ENCODE data around the gene SNORC. TPM values are rescaled to one million over a fixed set of nuclear protein-coding genes. Genes with fewer than 3 reads are reported as not detected.
A peak's percentile ranks its signal among the peaks of the same experiment; 100 is the strongest.

Gene SNORC
- 1 to 10 TPM in 5 of 6 donors, under 1 TPM in 1; 0.76 to 2.3 (median 1.3) TPM for total RNA-seq
- 10 to 100 TPM in 1 of 2 donors, 1 to 10 TPM in 1; 4.0 to 13.2 TPM for polyA plus RNA-seq

DNA sequence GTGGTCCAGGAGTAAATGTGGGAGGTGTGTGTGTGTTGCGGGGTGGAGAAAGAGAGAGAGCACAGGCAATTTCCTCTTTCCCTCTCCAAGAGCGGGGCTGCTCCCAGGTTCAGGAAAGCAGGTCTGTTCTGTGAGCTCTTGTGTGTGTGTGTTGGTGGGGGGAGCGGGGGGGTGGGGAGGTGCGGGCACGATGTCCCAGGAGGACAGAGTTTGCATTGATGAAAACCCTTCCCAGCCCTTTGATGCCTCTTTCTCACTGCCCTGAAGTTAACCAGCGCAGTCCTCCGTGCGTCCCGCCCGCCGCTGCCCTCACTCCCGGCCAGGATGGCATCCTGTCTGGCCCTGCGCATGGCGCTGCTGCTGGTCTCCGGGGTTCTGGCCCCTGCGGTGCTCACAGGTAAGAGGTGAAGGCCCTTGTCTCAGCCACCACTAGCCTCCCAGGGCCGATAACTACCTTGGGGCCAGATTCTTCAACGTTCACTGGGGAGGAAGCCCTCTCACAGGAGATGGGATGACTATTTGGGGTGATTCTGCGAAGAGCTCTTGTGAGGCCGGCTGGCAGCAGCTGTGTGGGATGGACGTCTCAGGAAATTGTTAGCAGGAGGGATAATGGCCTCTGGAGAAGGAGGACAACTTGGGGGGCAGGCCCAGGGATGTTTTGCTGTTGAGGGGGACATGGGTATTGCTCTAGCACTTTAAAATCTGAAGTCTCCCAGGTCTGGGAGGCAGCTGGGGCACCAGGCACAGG lies at the start of gene SNORC:
Gene SNORC (plus strand): TSS at position 247 of the 748 bp plus-strand sequence. CDS start 78 bp downstream, at position 325.
- Histone ChIP-seq H3K27me3 (no peaks in the 10 kb centered on the region), H3K27ac (no peak within 1 kb of the TSS), H3K4me1 (no peaks in the 10 kb centered on the region), H3K36me3 (no peaks in the 10 kb centered on the region), H3K4me3 (no peak within 1 kb of the TSS), H3K9me3 (no peaks in the 10 kb centered on the region)
- WGBS, 2 donors = 89 to 90% methylated on average over 21 of the region's 21 CpGs
- intact Hi-C loops (cut with DNase I) = loop anchor here in 1 of 3 donors (10.0 kb wide), 1 partner anchor 175 kb away; no protein-coding TSS in a partner anchor
- TF ChIP-seq, protein P1, sequence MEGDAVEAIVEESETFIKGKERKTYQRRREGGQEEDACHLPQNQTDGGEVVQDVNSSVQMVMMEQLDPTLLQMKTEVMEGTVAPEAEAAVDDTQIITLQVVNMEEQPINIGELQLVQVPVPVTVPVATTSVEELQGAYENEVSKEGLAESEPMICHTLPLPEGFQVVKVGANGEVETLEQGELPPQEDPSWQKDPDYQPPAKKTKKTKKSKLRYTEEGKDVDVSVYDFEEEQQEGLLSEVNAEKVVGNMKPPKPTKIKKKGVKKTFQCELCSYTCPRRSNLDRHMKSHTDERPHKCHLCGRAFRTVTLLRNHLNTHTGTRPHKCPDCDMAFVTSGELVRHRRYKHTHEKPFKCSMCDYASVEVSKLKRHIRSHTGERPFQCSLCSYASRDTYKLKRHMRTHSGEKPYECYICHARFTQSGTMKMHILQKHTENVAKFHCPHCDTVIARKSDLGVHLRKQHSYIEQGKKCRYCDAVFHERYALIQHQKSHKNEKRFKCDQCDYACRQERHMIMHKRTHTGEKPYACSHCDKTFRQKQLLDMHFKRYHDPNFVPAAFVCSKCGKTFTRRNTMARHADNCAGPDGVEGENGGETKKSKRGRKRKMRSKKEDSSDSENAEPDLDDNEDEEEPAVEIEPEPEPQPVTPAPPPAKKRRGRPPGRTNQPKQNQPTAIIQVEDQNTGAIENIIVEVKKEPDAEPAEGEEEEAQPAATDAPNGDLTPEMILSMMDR (IDR thresholded peaks at IDR 0.05) = no peak
- DNase-seq (no peak), ATAC-seq (no peak), FAIRE-seq (no peak)

DNA sequence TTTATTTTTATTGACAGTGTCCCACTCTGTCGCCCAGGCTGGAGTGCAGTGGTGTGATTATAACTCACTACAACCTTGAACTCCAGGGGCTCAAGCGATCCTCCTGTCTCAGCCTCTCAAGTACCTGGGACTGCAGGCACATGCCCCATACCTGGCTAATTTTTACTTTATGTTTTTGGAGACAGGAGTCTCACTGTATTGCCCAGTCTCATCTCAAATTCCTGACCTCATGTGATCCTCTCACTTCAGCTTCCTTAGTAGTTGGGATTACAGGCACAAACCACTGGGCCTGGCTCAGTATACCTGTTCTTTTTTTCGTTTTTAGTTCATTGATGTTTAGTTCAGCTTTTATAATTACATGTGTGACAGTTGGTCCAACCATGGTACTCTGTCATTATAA lies 40.1 kb upstream of the SNORC start:
- TF ChIP-seq, protein P1 (IDR thresholded peaks at IDR 0.05) = no peak
- no peak overlapping the region for H3K4me3 ChIP-seq
- ATAC-seq (no peak), FAIRE-seq (no peak), DNase-seq (no peak)
- H3K27ac ChIP-seq = no peak overlapping the region
- H3K27me3 ChIP-seq = no peaks in the 10 kb centered on the region
- intact Hi-C loops (cut with DNase I) = no loop called here
- no peaks in the 10 kb centered on the region for H3K9me3 ChIP-seq
- H3K36me3 ChIP-seq = peaks cover 2 to 32% (median 20%) of the 10 kb centered on the region in 3 donors
- WGBS, 2 donors = 80 to 88% methylated on average over 3 of the region's 3 CpGs
- H3K4me1 ChIP-seq = no peaks in the 10 kb centered on the region

DNA sequence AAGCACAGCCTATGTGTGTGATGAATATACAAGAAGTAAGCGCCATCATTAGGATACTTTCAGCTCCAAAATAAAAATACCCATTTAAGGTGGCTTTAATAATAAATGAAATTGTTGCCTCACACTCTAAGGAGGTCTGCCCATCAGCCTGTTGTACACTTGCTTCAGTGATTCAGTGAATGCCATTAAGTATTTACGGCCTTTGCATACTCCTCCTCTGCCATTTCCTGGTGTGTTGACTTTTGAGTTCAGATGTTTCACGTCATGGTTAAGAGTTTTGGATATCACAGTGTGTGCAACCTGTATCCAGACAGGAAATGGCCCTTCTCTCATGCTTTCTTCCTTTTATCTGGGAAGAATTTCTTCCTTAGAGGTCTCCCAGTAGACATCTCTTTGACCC lies 38.6 kb upstream of the SNORC start:
- Histone ChIP-seq H3K36me3 (peaks cover 0 to 32% (median 20%) of the 10 kb centered on the region in 3 donors), H3K4me3 (no peak overlapping the region), H3K4me1 (no peaks in the 10 kb centered on the region), H3K27me3 (no peaks in the 10 kb centered on the region), H3K27ac (no peak overlapping the region), H3K9me3 (no peaks in the 10 kb centered on the region)
- 93 to 94% methylated on average over 3 of the region's 3 CpGs for WGBS, 2 donors
- intact Hi-C loops (cut with DNase I) = no loop called here
- ATAC-seq (no peak), DNase-seq (no peak), FAIRE-seq (no peak)
- TF ChIP-seq, protein P1 (IDR thresholded peaks at IDR 0.05) = no peak

DNA sequence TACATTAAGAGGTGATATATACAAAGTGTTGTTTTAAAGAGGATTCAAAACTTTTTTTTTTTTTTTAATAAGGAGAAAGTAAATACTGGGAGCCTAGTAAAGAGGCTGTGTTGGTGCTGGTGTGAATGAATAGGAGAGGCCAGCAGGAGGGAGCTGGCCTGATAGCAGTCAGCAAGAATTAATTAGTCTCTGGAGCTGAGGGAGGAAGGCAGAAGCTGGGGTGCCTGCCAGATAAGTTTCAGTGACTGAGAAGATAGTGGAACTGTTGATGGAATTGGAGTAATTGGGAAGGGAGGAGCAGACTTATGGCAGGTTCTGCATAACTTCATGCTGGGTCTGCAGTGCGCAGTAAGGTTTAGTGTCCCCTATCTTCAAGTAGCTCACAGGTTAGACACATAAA lies 36.2 kb upstream of the SNORC start:
- Histone ChIP-seq H3K27ac (no peak overlapping the region), H3K4me3 (no peak overlapping the region), H3K36me3 (peaks cover 0 to 41% (median 20%) of the 10 kb centered on the region in 3 donors), H3K9me3 (no peaks in the 10 kb centered on the region), H3K27me3 (no peaks in the 10 kb centered on the region), H3K4me1 (peaks cover 4 to 14% (median 5%) of the 10 kb centered on the region in 3 donors)
- FAIRE-seq (no peak), ATAC-seq (no peak), DNase-seq (no peak)
- TF ChIP-seq, protein P1 (IDR thresholded peaks at IDR 0.05) = no peak
- intact Hi-C loops (cut with DNase I) = no loop called here
- WGBS, 2 donors = 100% methylated on average over 1 of the region's 1 CpG

DNA sequence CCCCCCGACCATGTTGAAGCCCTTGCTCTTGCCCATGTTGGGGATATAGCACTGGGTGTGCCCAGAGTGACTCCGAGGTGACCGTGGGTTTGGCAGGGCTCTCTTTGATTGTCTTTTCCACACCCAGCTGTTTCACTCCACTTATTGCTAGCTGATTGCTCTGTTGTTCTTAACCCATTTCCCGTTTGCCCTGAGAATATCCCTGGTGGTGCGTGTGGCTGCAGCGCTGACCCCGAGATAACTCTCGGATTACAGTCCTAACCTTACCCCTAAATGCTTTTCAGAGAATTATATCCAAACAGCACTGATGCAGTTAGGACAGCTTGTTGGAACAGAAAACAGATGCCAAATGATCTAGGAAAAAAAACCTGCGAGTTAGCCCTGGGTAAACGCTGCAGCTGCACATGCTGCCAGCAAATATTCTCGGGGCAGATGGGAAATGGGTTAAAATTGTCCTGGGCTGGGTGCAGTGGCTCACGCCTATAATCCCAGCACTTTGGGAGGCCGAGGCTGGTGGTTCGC lies 34.3 kb upstream of the SNORC start:
- Histone ChIP-seq H3K4me1 (peaks cover 4 to 23% (median 15%) of the 10 kb centered on the region in 3 donors), H3K9me3 (no peaks in the 10 kb centered on the region), H3K36me3 (peaks cover 0 to 47% (median 22%) of the 10 kb centered on the region in 3 donors), H3K27me3 (no peaks in the 10 kb centered on the region), H3K27ac (no peak overlapping the region), H3K4me3 (no peak overlapping the region)
- no peak for FAIRE-seq
- TF ChIP-seq, protein P1 (IDR thresholded peaks at IDR 0.05) = no peak
- peak in 1 of 4 donors; percentile 18 for ATAC-seq
- intact Hi-C loops (cut with DNase I) = no loop called here
- WGBS, 2 donors = 58 to 66% methylated on average over 14 of the region's 14 CpGs
- no peak for DNase-seq

All from pancreas (tissue), 10 donors.